ENCODE results near the gene NEDD8.

The NEDD8 gene

GRCh38 chr14:24263848-24264247, 31.7 kb upstream of the NEDD8 start:
- no peak for DNase-seq (ENCODE audit: low read depth)

GRCh38 chr14:24262821-24263733, 30.9 kb upstream of the NEDD8 start, which contains the start of gene TGM1:
Gene TGM1 (minus strand): TSS chr14:24263177. CDS start chr14:24262352, 825 bp downstream.
- no peak for DNase-seq (ENCODE audit: low read depth)

GRCh38 chr14:24261969-24262327, 29.8 kb upstream of the NEDD8 start:
- no peak for DNase-seq (ENCODE audit: low read depth)

- DNase-seq (ENCODE audit: low read depth): no peak
Measured at GRCh38 chr14:24261256-24261968, 29.2 kb upstream of the NEDD8 start.

- DNase-seq (ENCODE audit: low read depth): no peak
Measured at GRCh38 chr14:24260780-24261157, 28.6 kb upstream of the NEDD8 start.

GRCh38 chr14:24260026-24260779, 28.0 kb upstream of the NEDD8 start:
- DNase-seq (ENCODE audit: low read depth): no peak

- DNase-seq (ENCODE audit: low read depth): no peak
Measured at GRCh38 chr14:24259282-24260025, 27.3 kb upstream of the NEDD8 start.

- DNase-seq (ENCODE audit: low read depth): no peak
Measured at GRCh38 chr14:24258548-24259265, 26.5 kb upstream of the NEDD8 start.

GRCh38 chr14:24258119-24258518, 26.0 kb upstream of the NEDD8 start:
- DNase-seq (ENCODE audit: low read depth): no peak

- DNase-seq (ENCODE audit: low read depth): no peak
Measured at GRCh38 chr14:24256960-24257359, 24.8 kb upstream of the NEDD8 start.

- DNase-seq (ENCODE audit: low read depth): no peak
Measured at GRCh38 chr14:24255931-24256711, 24.0 kb upstream of the NEDD8 start.

GRCh38 chr14:24255438-24255837, 23.3 kb upstream of the NEDD8 start:
- no peak for DNase-seq (ENCODE audit: low read depth)

GRCh38 chr14:24254630-24255392, 22.6 kb upstream of the NEDD8 start:
- DNase-seq (ENCODE audit: low read depth): no peak

GRCh38 chr14:24253936-24254335, 21.8 kb upstream of the NEDD8 start:
- no peak for DNase-seq (ENCODE audit: low read depth)

- no peak for DNase-seq (ENCODE audit: low read depth)
Measured at GRCh38 chr14:24252289-24253124, 20.3 kb upstream of the NEDD8 start.

GRCh38 chr14:24251880-24252288, 19.7 kb upstream of the NEDD8 start:
- DNase-seq (ENCODE audit: low read depth): no peak

GRCh38 chr14:24250354-24250753, 18.2 kb upstream of the NEDD8 start:
- no peak for DNase-seq (ENCODE audit: low read depth)

- DNase-seq (ENCODE audit: low read depth): no peak
Measured at GRCh38 chr14:24249230-24250021, 17.3 kb upstream of the NEDD8 start.

Measured in activated gamma-delta T cell treated with anti-CD3 and anti-CD28 coated beads, Interleukin-2, amount 50 U/mL, for 16 hours (primary cell).